ENCODE measurements around the gene LSP1.

- TF ChIP-seq GATA3 (IDR thresholded peaks at IDR 0.05; ENCODE audit: low read depth, low read length) = no peak
- TF ChIP-seq GATA2 (IDR thresholded peaks at IDR 0.05; ENCODE audit: low read depth, low read length) = no peak
Observed at GRCh38 chr11:1932105-1932480, 79.2 kb downstream of the LSP1 start.
